A673 (cell line): ENCODE measurements around the gene NT5C3B.

Source experiments
- CTCF ChIP-seq: fragments of 300-800, 200-600 bp; sonication (generic); conservative IDR thresholded peaks from 2 replicates; pipeline ENCODE4 v1.5.1; 2017; ENCODE audit warnings: low read depth, mild to moderate bottlenecking, antibody characterized with exemption, low read length, moderate library complexity, mixed read lengths
- EZH2 ChIP-seq: fragments of 200-600 bp; sonication (generic); IDR thresholded peaks from 2 replicates; pipeline ENCODE4 v1.6.1; 2017; ENCODE audit warnings: borderline replicate concordance, low read depth, mild to moderate bottlenecking, mixed read lengths, antibody characterized with exemption, low read length; ENCODE audit not compliant: poor library complexity, severe bottlenecking

- TF ChIP-seq CTCF (no peak), EZH2 (no peak)
Observed at GRCh38 chr17:41793784-41794539, 42.1 kb downstream of the NT5C3B start.
